NB4 (cell line): Measurements from ENCODE around the gene CEMIP.

Experiments
- DNase-seq: peaks from one replicate; pipeline ENCODE4 v3.0.0; 2010; ENCODE audit warnings: low read depth
- H3K4me3 ChIP-seq: one replicate; pipeline ENCODE4 v1.5.1; 2011; ENCODE audit warnings: mild to moderate bottlenecking, low read depth, low read length, moderate library complexity
- CTCF ChIP-seq: IDR thresholded peaks from one replicate; pipeline ENCODE4 v1.5.1; 2012; ENCODE audit warnings: low read depth, low read length
- MAX ChIP-seq: IDR thresholded peaks from 2 replicates; pipeline ENCODE4 v1.6.1; 2011; ENCODE audit warnings: low read depth, low read length
- MYC ChIP-seq: IDR thresholded peaks from 2 replicates; pipeline ENCODE4 v1.6.1; 2011; ENCODE audit warnings: low read depth, low read length
- POLR2A ChIP-seq: IDR thresholded peaks from 2 replicates; pipeline ENCODE4 v1.6.1; 2011; ENCODE audit warnings: mild to moderate bottlenecking; ENCODE audit not compliant: insufficient read length; ENCODE audit errors: extremely low read depth

CEMIP gene

GRCh38 chr15:80932989-80933388, 153.8 kb downstream of the CEMIP start:
- DNase-seq = no peak
- no peak overlapping the region for H3K4me3 ChIP-seq
- TF ChIP-seq MAX (no peak), POLR2A (no peak), CTCF (no peak), MYC (no peak)

- no peak overlapping the region for H3K4me3 ChIP-seq
- DNase-seq = no peak
- no peak for TF ChIP-seq CTCF
- no peak for TF ChIP-seq POLR2A
- TF ChIP-seq MAX = no peak
- no peak for TF ChIP-seq MYC
Measured at GRCh38 chr15:80934761-80935221, 155.6 kb downstream of the CEMIP start.

- TF ChIP-seq POLR2A (no peak), MAX (no peak), CTCF (no peak), MYC (no peak)
- DNase-seq = no peak
- H3K4me3 ChIP-seq = no peak overlapping the region
Measured at GRCh38 chr15:80936288-80937078, 157.3 kb downstream of the CEMIP start.

GRCh38 chr15:80937718-80938117, 158.5 kb downstream of the CEMIP start:
- H3K4me3 ChIP-seq = no peak overlapping the region
- no peak for TF ChIP-seq MAX
- TF ChIP-seq MYC = no peak
- no peak for TF ChIP-seq CTCF
- TF ChIP-seq POLR2A = no peak

GRCh38 chr15:80939216-80939615, 160.0 kb downstream of the CEMIP start:
- TF ChIP-seq POLR2A (no peak), MYC (no peak), MAX (no peak), CTCF (no peak)
- DNase-seq = no peak
- no peak overlapping the region for H3K4me3 ChIP-seq

More at GRCh38 chr15:80937718-80938117, 158.5 kb downstream of the CEMIP start:
- no peak for DNase-seq

- DNase-seq = no peak
- TF ChIP-seq CTCF (no peak), POLR2A (no peak), MYC (no peak), MAX (no peak)
Measured at GRCh38 chr15:80940331-80940730, 161.2 kb downstream of the CEMIP start.

More at GRCh38 chr15:80940331-80940730, 161.2 kb downstream of the CEMIP start:
- H3K4me3 ChIP-seq = no peak overlapping the region
